Posterior cingulate gyrus (tissue), 11 donors: ENCODE data around the gene CDIPT.
A peak's percentile ranks its signal among the peaks of the same experiment; 100 is the strongest.
"Not testable (repeated sequence)": the region's sequence is repeated elsewhere in the genome, so short reads cannot be mapped to it uniquely, and the experiment has no call there.

ENCODE experiments used
- DNase-seq, 10 donors: peaks; one replicate each; pipeline versions ENCODE4 v3.0.0 to v3.0.0-alpha.2; 2020 to 2021; ENCODE audit warnings: mixed read lengths in 3 of 10
- intact Hi-C: fragments of 100-400 bp; cut with DNase I; formaldehyde crosslinking; loops from one replicate; pipeline ENCODE4 v1.15.1; 2023

CDIPT gene

DNA sequence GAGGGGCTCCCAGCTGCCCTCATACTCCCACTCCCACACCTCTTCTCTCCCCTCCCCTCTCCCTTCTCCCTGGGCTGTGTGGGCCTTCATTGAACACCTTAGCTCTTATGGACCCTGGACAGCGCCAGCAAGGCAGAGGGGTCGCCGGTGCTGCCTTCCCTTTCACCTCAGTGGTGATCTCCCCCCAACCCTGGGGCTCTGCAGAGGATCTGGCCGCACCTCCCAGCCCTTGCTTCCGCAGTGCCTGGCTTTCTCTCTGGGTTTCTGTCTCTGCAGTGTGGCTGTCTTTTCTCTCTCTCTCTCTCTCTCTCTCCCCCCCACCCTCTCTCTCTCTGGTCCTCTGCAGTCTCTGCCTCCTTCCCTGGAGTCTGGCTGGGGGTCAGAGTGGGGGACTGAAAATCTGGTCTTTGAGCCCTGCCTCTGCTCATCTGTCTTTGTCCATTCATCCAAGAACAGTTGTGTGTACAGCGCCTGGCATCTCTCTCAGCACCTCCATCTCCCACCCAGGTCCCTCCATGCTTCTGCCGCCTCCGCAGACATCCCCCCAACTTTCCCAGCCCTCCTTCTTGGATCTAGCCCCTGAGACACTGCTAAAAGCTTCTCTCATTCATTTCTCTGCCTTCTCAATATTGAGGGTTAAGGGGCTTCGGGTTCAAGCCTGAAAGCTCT, 35.2 kb upstream of the CDIPT start:
- intact Hi-C loops: loop anchor here (2.0 kb wide), 1 partner anchor 75 kb away; the partner anchor contains the start of gene TAOK2

DNA sequence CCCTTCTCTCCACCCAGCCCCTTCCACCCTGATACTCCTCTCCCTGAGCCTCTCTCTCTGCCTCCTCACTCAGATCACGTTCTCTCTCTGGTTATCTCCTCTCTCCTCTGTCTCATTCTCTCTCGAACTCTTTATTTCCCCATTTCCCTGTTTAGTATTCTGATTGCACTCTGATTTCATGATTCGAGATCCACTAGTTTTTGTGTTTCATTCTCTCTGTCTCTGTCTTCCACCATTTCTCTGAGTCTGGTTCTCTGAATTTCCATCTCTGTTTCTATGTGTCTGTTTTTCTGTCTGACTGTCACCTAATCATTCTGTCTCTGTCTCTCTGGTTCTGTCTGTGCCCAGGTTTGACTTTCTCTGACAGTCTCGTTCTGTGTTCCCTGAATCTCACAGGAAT, 34.3 kb upstream of the CDIPT start:
- DNase-seq: no peak
- intact Hi-C loops: no loop called here

More for the DNA sequence above, 35.2 kb upstream of the CDIPT start:
- DNase-seq: peak in 2 of 10 donors; percentile 30 to 44

DNA sequence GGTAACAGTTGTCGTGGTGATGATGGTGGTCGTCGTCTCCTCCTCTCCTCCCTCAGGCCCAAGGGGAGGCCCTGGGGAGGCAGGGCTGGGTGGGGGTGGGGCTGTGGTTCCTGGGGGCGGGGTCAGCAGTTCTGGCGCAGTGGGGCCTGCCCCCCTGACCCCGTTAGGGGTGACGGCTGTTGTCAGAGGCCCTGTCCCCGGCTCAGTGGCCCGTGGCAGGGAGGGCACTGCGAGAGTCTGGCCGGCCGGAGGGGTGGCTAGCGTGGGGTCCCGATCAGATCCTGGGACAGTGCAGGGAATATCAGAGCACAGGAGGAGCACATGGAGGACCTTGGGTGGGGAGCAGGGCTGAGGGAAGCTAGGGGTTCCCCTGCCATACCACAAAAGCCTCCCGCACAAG, 33.8 kb upstream of the CDIPT start:
- intact Hi-C loops: no loop called here
- peak in 2 of 10 donors; percentile 33 to 62 for DNase-seq

DNA sequence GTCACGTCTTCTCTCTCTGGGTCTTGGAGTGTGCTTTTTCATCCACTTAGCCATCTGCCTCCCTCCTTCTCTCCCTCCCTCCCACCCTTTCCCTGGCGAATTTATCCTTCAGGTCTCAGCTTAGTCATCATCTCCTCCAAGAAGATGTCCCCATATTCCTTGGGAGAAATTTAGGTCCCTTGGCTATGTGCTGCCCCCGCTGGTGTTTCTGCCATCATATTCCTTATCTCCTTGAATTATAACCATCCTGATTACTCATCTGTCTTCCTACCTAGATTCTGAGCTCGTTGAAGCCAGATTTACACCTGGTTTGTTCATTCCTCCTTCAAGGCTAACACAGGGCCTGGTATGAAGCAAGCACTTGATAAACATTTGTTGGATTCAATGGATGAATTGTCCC, 31.3 kb upstream of the CDIPT start:
- DNase-seq: peak in 1 of 10 donors; percentile 66
- intact Hi-C loops: no loop called here

DNA sequence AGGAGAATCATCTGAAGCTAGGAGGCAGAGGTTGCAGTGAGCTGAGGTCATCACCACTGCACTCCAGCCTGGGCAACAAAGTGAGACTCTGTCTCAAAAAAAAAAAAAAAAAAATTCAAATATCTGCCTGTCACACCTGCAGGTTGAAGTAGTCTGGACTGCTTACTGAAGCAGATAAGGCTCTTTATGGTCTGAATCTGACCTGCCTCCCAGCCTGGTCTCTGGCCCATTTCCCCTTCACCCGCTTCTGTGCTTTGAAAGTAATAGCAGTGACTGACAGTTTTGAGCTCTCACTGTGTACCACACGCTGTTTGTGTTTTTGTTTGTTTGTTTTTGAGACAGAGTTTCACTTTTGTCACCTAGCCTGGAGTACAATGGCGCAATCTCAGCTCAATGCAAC, 30.5 kb upstream of the CDIPT start:
- peak in 1 of 10 donors; percentile 1 for DNase-seq
- intact Hi-C loops: no loop called here

DNA sequence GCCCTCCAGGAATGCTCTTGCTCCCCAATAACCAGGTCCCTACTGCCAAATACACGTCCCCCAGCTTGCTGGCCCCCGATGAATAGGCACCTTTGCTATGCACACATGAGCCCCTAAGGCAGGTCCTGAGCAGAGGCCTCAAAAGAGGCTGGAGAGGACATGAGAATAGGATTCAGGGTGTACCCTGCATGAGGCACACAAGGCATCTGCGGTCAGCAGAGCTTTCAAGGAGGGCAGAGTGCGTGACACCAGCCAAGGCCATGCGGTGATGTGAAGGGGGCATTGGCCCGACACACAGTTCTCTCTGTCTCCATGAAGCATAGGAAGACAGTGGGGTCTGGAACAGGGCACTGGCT, 29.4 kb upstream of the CDIPT start:
- intact Hi-C loops: no loop called here
- no peak for DNase-seq

DNA sequence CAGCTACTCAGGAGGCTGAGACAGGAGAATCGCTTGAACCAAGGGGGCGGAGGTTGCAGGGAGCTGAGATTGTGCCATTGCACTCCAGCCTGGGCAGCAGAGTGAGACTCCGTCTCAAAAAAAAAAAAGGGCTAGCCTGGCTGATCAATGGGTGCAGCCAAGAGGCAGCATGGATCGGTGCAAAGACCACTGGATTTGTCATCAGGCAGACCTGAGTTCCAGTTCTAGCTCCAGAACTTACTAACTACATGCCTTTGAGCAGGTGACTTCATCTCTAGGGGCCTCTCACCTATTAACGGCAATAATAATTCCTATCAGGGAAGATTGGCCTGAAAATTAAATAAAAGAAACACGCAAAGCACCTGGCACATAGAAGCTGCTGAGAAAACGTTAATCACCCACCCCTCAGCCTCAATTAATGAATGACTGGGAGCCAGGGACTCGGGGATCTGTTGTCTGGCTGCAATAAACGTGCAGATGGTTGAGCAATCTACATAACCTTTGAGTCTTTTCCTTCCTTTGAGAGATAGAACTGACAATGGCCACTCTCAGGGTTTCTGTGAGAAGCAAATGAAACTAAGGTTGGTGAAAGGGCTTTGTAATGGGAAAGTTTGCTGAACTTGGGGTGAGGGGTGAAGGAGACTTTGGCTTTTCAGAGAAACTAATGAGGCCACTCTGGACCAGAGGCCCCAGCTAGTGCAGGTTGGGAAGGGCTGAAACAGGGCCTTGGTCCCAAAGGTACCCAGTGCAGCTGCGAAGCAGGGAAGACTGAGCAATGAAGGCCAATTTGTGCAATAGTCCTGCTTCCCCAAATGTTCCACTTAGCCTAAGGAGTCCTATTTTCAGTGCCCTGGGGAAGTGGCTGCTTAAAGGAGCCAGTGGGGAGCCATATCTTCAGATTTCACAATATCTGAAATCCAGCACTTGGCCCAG, 28.8 kb upstream of the CDIPT start:
- intact Hi-C loops: no loop called here
- peak in 1 of 10 donors; percentile 33 for DNase-seq

DNA sequence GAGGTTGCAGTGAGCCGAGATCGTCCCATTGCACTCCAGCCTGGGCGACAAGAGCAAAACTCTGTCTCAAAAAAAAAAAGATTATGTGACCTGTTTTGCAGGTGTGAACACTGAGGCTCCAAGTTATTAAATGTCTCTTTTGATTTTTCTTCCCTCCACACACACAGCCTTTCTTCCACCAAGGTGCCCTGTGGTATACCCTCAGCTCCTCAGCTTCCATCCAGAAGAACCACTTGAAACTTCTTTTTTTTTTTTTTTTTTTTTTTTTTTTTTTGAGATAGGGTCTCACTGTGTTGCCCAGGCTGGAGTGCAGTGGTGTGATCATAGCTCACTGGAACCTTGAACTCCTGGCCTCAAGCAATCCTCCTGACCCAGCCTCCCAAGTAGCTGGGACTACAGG, 26.3 kb upstream of the CDIPT start:
- DNase-seq: peak in 1 of 10 donors; percentile 14
- intact Hi-C loops: not testable (repeated sequence)

DNA sequence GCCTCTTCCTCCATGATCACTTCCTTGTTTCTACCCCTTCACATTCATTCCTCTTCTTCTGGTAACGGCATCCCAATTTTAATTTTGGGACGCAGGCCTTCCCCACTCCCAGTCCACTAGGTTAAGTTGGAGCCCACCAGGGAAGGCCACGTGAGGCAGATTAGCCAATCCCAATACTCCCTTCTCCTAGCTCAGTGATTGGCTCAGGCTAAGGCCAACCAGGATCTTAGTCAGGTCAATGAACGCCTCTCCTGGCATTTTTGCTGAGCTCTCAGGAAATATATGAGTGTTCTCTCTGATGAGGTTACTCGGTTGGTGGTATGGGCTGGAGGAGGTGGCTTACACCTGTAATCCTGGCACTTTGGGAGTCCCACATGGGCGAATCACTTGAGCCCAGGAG, 21.0 kb upstream of the CDIPT start:
- peak in 1 of 10 donors; percentile 7 for DNase-seq
- intact Hi-C loops: no loop called here

DNA sequence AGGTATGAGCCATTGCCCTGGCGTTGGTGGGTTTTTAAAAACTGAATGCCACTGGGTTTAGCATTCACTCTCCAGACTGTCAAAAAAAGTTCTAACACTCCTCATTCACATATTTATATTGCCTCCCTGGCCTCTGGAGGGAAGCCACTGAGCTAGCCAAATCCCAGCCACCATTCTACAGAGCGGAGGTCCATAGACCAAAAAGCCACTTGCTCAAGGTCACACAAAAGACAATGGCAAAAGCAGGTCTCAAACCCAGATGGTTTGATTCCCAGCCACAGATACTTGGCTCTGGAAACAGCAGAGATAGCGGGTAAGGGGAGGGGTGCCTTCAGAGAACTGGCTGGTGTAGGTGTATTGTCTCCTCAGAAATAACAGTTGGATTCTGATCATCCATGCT, 18.0 kb upstream of the CDIPT start:
- DNase-seq: no peak
- intact Hi-C loops: no loop called here

DNA sequence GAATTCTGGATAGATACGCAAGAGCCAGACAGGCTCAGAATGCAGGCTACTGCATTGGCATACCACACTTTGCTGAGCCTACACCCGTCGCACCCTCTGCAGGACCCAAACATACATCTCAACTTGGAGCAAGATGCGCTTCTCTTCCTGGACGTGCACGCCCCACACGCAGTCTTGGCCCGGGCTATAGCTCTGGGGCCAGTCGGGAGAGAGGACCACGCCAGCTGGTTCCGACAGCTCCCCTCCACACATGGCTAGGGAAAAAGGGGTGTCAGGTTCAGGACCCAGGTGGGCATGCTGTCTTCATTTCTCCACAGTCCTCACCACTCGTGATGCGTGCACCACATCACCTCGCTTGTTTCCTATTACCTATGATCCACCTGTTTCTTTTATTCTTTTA, 15.1 kb upstream of the CDIPT start:
- intact Hi-C loops: no loop called here

DNA sequence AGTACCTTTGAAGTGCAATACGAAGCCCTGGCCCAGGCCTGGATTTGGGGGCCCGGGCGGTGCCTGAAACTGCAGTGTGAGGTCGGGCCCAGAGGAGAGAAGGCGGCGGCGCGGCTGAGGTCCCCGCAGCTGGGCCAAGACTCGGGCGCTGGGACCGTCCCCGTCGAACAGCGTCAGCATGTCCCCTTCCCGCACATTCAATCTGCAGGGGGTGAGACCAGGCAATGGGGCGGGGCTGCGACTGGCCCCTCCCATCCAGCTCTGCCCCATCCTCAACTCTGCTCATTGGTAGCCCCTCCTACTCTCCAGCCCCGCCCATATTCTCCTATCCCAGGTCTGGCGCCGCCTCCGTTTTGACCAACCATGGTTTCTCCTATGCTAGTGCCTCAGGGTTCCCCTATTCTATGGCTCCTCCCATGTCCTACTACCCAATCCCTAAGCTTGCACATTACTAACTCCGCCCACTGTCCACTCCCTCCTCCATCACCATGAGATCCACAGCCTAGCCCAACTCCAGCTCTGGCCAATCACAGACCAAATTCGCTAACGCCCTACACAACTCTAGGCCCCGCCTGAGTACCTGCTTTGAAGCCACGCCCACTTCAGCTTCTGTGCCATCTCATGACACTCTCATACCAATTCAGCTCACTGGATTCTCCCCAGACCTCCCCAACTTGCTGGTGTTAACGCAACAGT, 14.4 kb upstream of the CDIPT start:
- peak in 4 of 10 donors; percentile 53 to 90 (median 74) for DNase-seq
- intact Hi-C loops: no loop called here

More for the DNA sequence above, 15.1 kb upstream of the CDIPT start:
- DNase-seq: no peak

DNA sequence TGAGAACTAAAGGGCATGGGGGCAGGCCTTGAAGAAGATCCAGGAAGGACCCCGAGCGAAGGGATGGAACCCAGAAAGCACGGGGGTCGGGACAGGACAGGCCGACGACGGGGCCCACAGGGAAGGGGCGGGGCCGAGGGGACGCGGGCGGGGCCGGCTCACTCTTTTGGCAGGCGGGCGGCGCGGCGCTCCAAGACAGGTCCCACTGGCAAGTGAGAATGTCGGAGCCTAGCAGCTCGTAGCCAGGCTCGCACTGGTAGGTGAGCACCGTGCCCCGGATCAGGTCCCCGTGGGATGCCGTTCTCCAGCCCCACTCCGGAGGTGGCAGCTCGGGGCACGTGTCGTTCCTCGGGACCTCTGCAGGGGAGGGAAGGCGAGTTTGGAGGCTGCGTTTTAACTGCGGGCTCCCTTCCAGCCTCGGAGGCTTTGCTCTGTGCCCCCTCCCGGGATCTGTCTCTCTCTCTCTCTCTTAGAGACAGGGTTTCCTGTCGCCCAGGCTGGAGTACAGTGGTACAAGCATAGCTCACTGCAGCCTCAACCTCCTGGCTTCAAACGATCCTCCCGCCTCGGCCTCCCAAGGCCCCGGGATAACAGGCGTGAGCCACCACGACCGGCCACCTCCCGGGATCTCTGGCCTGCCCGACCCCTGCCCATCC, 13.7 kb upstream of the CDIPT start:
- DNase-seq: no peak
- intact Hi-C loops: no loop called here

DNA sequence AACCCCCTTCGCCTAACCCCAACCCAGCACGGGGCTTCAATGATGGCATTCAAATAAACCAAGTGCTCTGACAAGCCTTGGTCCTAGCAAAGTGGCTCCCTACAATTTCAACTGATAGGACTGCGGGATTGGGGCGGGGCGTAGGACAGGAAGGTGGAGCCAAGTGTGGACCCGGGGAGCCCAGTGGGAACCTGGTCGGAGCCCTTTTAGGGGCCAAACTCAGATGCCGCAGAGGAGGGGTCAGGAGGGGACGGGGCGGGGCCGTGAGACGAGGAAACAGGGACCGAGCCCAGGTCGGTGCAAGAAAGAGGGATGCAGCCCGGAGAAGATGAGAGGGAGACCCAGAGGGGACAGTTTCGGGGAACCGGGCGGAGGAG, 13.2 kb upstream of the CDIPT start:
- intact Hi-C loops: no loop called here

DNA sequence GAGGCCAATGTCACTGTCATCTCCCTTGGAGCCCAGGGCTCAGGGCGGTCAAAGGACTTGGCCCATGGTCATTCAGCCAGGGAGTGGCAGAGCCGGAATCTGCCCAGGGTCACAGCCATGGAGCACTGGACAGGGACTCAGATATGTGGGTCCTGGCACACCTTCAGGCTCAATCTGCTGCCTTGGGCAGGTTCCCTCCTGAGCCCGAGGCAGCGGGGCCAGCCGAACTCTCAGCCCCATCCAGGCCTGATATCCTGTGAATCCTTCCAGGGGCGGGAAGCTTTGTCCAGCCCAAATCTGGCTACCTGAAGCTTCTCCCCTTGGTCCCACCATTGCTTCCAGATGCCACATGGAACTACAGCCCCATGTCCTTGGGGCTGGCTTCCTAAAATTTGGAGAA, 12.2 kb upstream of the CDIPT start:
- DNase-seq: no peak
- intact Hi-C loops: no loop called here

More for the DNA sequence above, 13.2 kb upstream of the CDIPT start:
- no peak for DNase-seq

DNA sequence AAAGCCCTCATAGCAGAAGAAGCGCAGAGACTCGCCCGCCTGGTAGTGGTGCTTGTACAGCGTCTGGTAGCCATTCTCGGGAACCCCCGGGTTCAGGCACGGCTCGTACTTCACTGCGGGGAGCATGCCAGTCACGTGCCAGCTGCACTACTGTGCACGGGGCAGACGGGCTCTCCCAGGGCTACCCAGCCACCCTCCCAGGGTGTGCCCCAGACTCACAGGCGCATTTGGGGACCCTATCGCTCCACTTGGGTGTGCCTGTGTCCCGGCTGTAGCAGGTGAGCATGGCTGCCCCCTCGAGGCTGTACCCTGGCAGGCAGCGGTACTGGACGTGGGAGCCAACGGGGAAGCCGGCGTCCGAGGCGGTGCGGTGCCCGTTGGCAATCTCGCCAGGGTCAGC, 10.3 kb upstream of the CDIPT start:
- DNase-seq: no peak
- intact Hi-C loops: no loop called here

DNA sequence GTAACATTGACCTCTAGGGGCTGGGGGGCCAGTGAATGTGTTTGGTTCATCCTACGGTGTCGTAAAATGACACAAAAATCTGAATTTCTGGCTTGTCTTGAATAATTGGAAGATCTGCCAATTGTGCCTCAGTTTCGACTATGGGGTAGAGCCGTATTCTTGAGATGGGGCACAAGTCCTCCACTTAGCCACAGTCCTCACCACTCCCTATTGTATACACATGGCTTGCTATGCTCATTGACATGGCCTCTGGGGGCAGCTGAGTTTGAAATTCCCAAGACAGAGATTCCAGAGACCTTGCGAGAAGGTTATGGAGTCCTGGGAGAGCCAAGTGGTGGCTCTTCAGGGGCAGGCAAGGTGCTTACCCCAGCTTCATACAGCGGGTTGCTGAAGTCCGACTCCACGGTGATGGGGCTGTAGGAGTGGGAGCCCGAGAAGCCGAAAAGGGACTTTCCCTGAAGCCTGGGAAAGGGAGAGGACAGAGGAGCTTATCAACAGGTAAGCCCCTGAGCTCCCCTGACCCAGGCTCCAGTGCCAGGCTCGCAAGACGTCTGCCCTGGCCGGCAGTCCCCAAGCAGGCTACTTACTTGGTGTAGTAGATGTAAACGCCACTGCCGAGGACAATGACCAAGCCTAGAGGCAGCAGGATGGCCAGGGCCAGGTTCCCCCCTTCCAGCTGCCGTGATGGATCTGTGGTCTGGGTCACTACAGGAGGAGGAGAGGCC, 9.0 kb upstream of the CDIPT start:
- intact Hi-C loops: no loop called here
- DNase-seq: no peak

DNA sequence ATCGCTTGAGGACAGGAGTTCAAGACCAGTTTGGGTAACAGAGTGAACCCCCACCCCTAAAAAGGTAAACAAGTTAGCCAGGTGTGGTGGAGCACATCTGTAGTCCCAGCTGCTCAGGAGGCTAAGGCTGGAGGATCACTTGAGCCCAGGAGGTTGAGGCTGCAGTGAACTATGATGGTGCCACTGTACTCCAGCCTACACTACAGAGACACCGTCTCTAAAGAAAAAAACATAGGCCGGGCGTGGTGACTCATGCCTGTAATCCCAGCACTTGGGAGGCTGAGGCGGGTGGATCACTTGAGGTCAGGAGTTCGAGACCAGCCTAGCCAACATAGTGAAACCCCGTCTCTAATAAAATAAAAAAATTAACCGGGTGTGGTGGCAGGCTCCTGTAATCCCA, 6.0 kb upstream of the CDIPT start:
- intact Hi-C loops, DNase-seq: not testable (repeated sequence)

DNA sequence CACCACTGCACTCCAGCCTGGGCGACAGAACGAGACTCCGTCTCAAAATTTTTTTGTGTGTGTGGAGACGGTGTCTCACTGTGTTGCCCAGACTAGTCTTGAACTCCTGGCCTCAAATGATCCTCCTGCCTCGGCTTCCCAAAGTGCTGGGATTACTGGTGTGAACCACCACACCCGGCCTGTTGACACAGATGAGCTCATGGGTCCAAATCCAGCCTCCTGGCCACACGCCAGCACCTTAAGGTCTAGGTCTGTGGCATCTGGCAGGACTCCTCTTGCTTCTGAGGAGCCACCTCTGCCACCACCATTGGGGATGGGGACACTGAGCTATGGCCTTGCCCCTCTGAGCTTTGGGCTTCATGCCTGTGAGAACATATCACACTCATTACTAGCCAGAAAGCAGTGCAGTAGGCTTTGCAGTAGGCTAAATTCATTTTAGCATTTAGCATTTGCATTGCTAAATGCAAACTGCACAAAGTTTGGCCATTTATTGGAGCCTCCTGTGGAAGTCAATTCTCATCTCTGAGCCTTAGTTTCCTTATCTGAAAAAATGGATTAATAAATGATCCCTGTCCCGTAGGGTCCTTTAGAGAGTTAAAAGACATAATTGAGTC, 5.5 kb upstream of the CDIPT start:
- DNase-seq: no peak
- intact Hi-C loops: no loop called here

DNA sequence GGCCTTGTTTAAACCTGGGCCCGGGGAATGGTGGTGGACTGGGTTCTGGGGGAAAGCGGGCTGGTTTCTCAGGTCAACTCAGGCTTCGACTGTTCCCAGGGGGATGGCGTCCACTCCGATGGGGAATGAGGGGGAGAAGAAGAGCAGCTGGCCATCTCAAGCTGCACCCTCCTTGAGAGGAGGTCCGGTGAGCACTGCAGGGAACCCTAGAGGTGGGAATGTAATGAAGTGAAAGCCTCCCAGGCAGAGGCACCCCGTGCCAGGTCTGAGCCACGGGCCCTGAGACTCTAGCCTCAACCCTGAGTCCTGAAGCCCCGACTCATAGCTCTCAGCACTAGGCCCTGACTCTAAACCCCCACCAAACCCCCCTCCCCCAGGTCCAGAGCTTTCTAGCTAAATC, 1.2 kb upstream of the CDIPT start:
- intact Hi-C loops: loop anchor here (5.0 kb wide), 1 partner anchor 108 kb away; the partner anchor contains the start of gene TAOK2
- no peak for DNase-seq
